Endothelial cell of umbilical vein (primary cell): ENCODE results near the gene RIN2. TPM values are rescaled to one million over a fixed set of nuclear protein-coding genes. Genes with fewer than 3 reads are reported as not detected.

ENCODE experiments used
- BruUV-seq: library from RNA; stranded (reverse); fragments of 400-500 nt; replicated peaks from 2 replicates; lab custom pipeline; 2021; lab: Mats Ljungman, UMichigan
- CTCF ChIA-PET: fragments of 300-600, 350-600 bp; sonication (Branson Sonifier 250); formaldehyde crosslinking; loops from one replicate; lab custom pipeline; 2021; ENCODE audit warnings: antibody characterized with exemption, inconsistent platforms; lab: Charles Lee
- POLR2A ChIA-PET: fragments of 300-600, 350-600 bp; sonication (Branson Sonifier 250); formaldehyde crosslinking; loops from one replicate; lab custom pipeline; 2021; ENCODE audit warnings: antibody characterized with exemption, inconsistent platforms; lab: Charles Lee
- DNase-seq: peaks from one replicate; pipeline ENCODE4 v3.0.0-alpha.2; 2011; ENCODE audit warnings: low read depth, low spot score
- FAIRE-seq: peaks from 2 replicates; lab custom pipeline; 2011; peaks lifted over from hg19 to GRCh38; lab: Jason Lieb, UNC
- H2AFZ ChIP-seq: 2 replicates; pipeline ENCODE4 v1.6.0; 2012; ENCODE audit warnings: low read depth, low read length, control low read depth, inconsistent platforms
- H3K27ac ChIP-seq: 2 replicates; pipeline ENCODE4 v1.5.1; 2011; ENCODE audit warnings: low read depth, mild to moderate bottlenecking, control low read depth, low read length, moderate library complexity; ENCODE audit not compliant: insufficient read depth
- H3K27me3 ChIP-seq, 2 experiments: 2 replicates each; pipeline versions ENCODE4 v1.6.0 to v1.6.1; 2011; ENCODE audit warnings: low read length in 2 of 2, mixed read lengths in 1 of 2; ENCODE audit not compliant: control insufficient read depth in 2 of 2, insufficient read depth in 2 of 2
- H3K36me3 ChIP-seq, 2 experiments: 2 replicates in 1 of 2; 3 replicates in 1 of 2; pipeline ENCODE4 v1.5.1; 2011; ENCODE audit warnings: low read length in 2 of 2, mild to moderate bottlenecking in 1 of 2, moderate library complexity in 1 of 2; ENCODE audit not compliant: control insufficient read depth in 2 of 2, insufficient read depth in 2 of 2; ENCODE audit errors: extremely low read depth in 1 of 2
- H3K4me1 ChIP-seq: 3 replicates; pipeline ENCODE4 v1.5.1; 2011; ENCODE audit warnings: mild to moderate bottlenecking, low read length; ENCODE audit not compliant: control insufficient read depth, insufficient read depth; ENCODE audit errors: extremely low read depth
- H3K4me2 ChIP-seq: 2 replicates; pipeline ENCODE4 v1.6.1; 2011; ENCODE audit warnings: low read length, control low read depth, mixed read lengths; ENCODE audit not compliant: insufficient read depth
- H3K4me3 ChIP-seq, 3 experiments: fragments of 200-600 bp in 1 of 3; sonication (generic), shearing (Covaris generic) in 1 of 3; replicated peaks in 1 of 3; 2 replicates each; pipeline ENCODE4 v1.5.1; 2011 to 2016; ENCODE audit warnings: control low read depth in 3 of 3, low read length in 3 of 3, mild to moderate bottlenecking in 2 of 3, inconsistent platforms in 1 of 3, low read depth in 1 of 3, moderate library complexity in 1 of 3; ENCODE audit not compliant: insufficient read depth in 1 of 3
- H3K79me2 ChIP-seq: 2 replicates; pipeline ENCODE4 v1.6.0; 2012; ENCODE audit warnings: low read length, inconsistent platforms; ENCODE audit not compliant: control insufficient read depth, insufficient read depth
- H3K9ac ChIP-seq: replicated peaks from 2 replicates; pipeline ENCODE3; 2011; ENCODE audit warnings: low read length, control low read depth; ENCODE audit not compliant: insufficient read depth; ENCODE audit errors: extremely low read depth
- H3K9me1 ChIP-seq: replicated peaks from 3 replicates; pipeline ENCODE4 v1.6.0; 2011; ENCODE audit warnings: mild to moderate bottlenecking, low read length; ENCODE audit not compliant: control insufficient read depth, insufficient read depth; ENCODE audit errors: extremely low read depth
- H3K9me3 ChIP-seq: replicated peaks from 2 replicates; pipeline ENCODE4 v1.5.1; 2012; ENCODE audit warnings: low read length, inconsistent platforms; ENCODE audit not compliant: control insufficient read depth, insufficient read depth
- H4K20me1 ChIP-seq: replicated peaks from 2 replicates; pipeline ENCODE3; 2011; ENCODE audit warnings: mild to moderate bottlenecking, low read length; ENCODE audit not compliant: control insufficient read depth, insufficient read depth; ENCODE audit errors: extremely low read depth
- CTCF ChIP-seq, 2 donors: IDR thresholded peaks; 1 replicate in 1 of 2; 2 replicates in 1 of 2; pipeline ENCODE4 v1.5.1; 2011; ENCODE audit warnings: low read length in 2 of 2, mild to moderate bottlenecking in 2 of 2, moderate library complexity in 2 of 2, control low read depth in 1 of 2, inconsistent platforms in 1 of 2, low read depth in 1 of 2; ENCODE audit not compliant: insufficient read depth in 1 of 2; ENCODE audit errors: extremely low read depth in 1 of 2
- EZH2 ChIP-seq: IDR thresholded peaks from 2 replicates; pipeline ENCODE4 v1.6.1; 2012; ENCODE audit warnings: borderline replicate concordance, low read depth, mild to moderate bottlenecking, moderate library complexity, low read length, inconsistent platforms; ENCODE audit not compliant: severe bottlenecking
- FOS ChIP-seq: IDR thresholded peaks from 2 replicates; pipeline ENCODE4 v1.6.1; 2011; ENCODE audit warnings: mild to moderate bottlenecking, low read length, moderate library complexity, borderline replicate concordance; ENCODE audit not compliant: insufficient read depth
- GATA2 ChIP-seq: IDR thresholded peaks from 2 replicates; pipeline ENCODE4 v1.7.0; 2011; ENCODE audit warnings: low read depth, mild to moderate bottlenecking, moderate library complexity, mixed read lengths, low read length; ENCODE audit not compliant: insufficient read length, insufficient read depth
- JUN ChIP-seq: IDR thresholded peaks from 2 replicates; pipeline ENCODE4 v1.6.1; 2011; ENCODE audit warnings: borderline replicate concordance, low read depth; ENCODE audit not compliant: insufficient read length, insufficient read depth
- MAX ChIP-seq: IDR thresholded peaks from 2 replicates; pipeline ENCODE4 v1.6.1; 2011; ENCODE audit not compliant: insufficient read depth, insufficient read length
- MYC ChIP-seq: IDR thresholded peaks from one replicate; pipeline ENCODE4 v1.6.1; 2011; ENCODE audit warnings: mild to moderate bottlenecking, low read depth, low read length
- POLR2A ChIP-seq: IDR thresholded peaks from 2 replicates; pipeline ENCODE4 v1.6.1; 2012; ENCODE audit warnings: low read depth, mild to moderate bottlenecking, control low read depth, low read length
- POLR2AphosphoS5 ChIP-seq: IDR thresholded peaks from 2 replicates; pipeline ENCODE4 v1.6.1; 2012; ENCODE audit warnings: low read depth, mild to moderate bottlenecking, control low read depth, low read length, moderate library complexity; ENCODE audit not compliant: insufficient read depth
- dilution Hi-C: fragments of 300-500 bp; cut with MboI; formaldehyde crosslinking; loops from one replicate; pipeline ENCODE4 v1.15.0; 2019; ENCODE audit warnings: low sequenced_read_pairs; ENCODE audit not compliant: extremely low pct_ligation_motif_present
- intact Hi-C: fragments of 100-400 bp; cut with micrococcal nuclease; formaldehyde crosslinking; loops from one replicate; pipeline ENCODE4 v1.10.0; 2022
- polyA plus RNA-seq, 4 experiments: library from polyadenylated mRNA; depleted of rRNA in 3 of 4; stranded (reverse) in 3 of 4; unstranded in 1 of 4; fragments of >200 nt; gene quantifications; 2 replicates each; pipeline versions ENCODE4 v1.2.1 to v1.2.3, GENCODE V29; 2011 to 2012; ENCODE audit warnings: missing spikeins in 1 of 4
- total RNA-seq: library from RNA; stranded (reverse); gene quantifications from 2 replicates; pipeline ENCODE4 v1.2.3, GENCODE V29; 2021

Gene RIN2
- total and polyA plus RNA-seq, 2 donors (not counting 3 experiments of a cell fraction or from before 2014, with no cell fraction given): 22.6 to 119 TPM

GRCh38 chr20:19756761-19757486, 1.1 kb upstream of the RIN2 start:
- Histone ChIP-seq H3K9ac (peak overlapping the region; percentile 89), H3K9me3 (no peaks in the 10 kb centered on the region), H3K4me1 (peaks cover 18% of the 10 kb centered on the region), H3K4me3 (peak overlapping the region; percentile 75 to 77 (median 76)), H3K27me3 (no peaks in the 10 kb centered on the region), H2AFZ (peak overlapping the region; percentile 91), H3K9me1 (no peaks in the 10 kb centered on the region), H3K27ac (peak overlapping the region; percentile 54), H3K36me3 (no peaks in the 10 kb centered on the region), H4K20me1 (no peaks in the 10 kb centered on the region), H3K79me2 (no peaks in the 10 kb centered on the region), H3K4me2 (peak overlapping the region; percentile 89)
- CTCF ChIA-PET: interaction anchor here (0.9 to 1.2 kb wide), 5 partner anchors 15 to 238 kb away, joined by 3 to 4 read pairs (median 3); no protein-coding TSS in a partner anchor
- intact Hi-C loops: loop anchor here (1.0 kb wide), 2 partner anchors 65 to 129 kb away; no protein-coding TSS in a partner anchor
- dilution Hi-C loops: no loop called here
- BruUV-seq: no TSS peak
- FAIRE-seq: no peak
- POLR2A ChIA-PET: no interaction called here
- DNase-seq: no peak
- TF ChIP-seq CTCF (IDR thresholded peaks at IDR 0.05; ENCODE audit: extremely low read depth in 1 of 2, insufficient read depth in 1 of 2, low read depth in 1 of 2, low read length in 2 of 2): no peak
- TF ChIP-seq MAX: no peak
- TF ChIP-seq POLR2AphosphoS5: no peak
- no peak for TF ChIP-seq GATA2
- no peak for TF ChIP-seq POLR2A
- no peak for TF ChIP-seq EZH2
- TF ChIP-seq FOS: no peak
- no peak for TF ChIP-seq MYC
- no peak for TF ChIP-seq JUN
